ENCODE data around the gene SYT6.

- TF ChIP-seq POLR2AphosphoS5 (IDR thresholded peaks at IDR 0.05) (no peak), CTCF (IDR thresholded peaks at IDR 0.05) (no peak), POLR2A (IDR thresholded peaks at IDR 0.05) (no peak), EP300 (IDR thresholded peaks at IDR 0.05) (no peak)
Observed at GRCh38 chr1:114061121-114061830, 92.4 kb downstream of the SYT6 start.
